Upper lobe of right lung (tissue), 1 donor: Measurements from ENCODE around the gene TTC7B. TPM values are rescaled to one million over a fixed set of nuclear protein-coding genes. Genes with fewer than 3 reads are reported as not detected.

ENCODE experiments used
- ATAC-seq: fragments of 200-7000 bp; cut with Tn5 transposase; one replicate; pipeline ENCODE4 v1.9.1; 2020; ENCODE audit warnings: mild to moderate bottlenecking, moderate library complexity
- DNase-seq: peaks from one replicate; pipeline ENCODE4 v3.0.0-alpha.2; 2020
- H3K27ac ChIP-seq: fragments of 200-600 bp; one replicate; pipeline ENCODE4 v1.8.0; 2022
- H3K27me3 ChIP-seq: fragments of 200-600 bp; one replicate; pipeline ENCODE4 v1.8.0; 2022; ENCODE audit warnings: mild to moderate bottlenecking
- H3K36me3 ChIP-seq: fragments of 200-600 bp; one replicate; pipeline ENCODE4 v1.8.0; 2022
- H3K4me1 ChIP-seq: fragments of 200-600 bp; one replicate; pipeline ENCODE4 v1.8.0; 2022
- H3K4me3 ChIP-seq: fragments of 200-600 bp; one replicate; pipeline ENCODE4 v1.8.0; 2022; ENCODE audit warnings: mild to moderate bottlenecking
- H3K9me3 ChIP-seq: fragments of 200-600 bp; one replicate; pipeline ENCODE4 v1.8.0; 2022
- CTCF ChIP-seq: fragments of 200-600 bp; IDR thresholded peaks from one replicate; pipeline ENCODE4 v1.8.0; 2022; ENCODE audit warnings: antibody characterized with exemption
- intact Hi-C: fragments of 100-400 bp; cut with DNase I; formaldehyde crosslinking; loops from one replicate; pipeline ENCODE4 v1.11.0; 2022
- total RNA-seq: library from RNA; stranded (reverse); fragmentation: NEBNext Ultra II Directional; extraction: Animal tissue kit (Norgen Biotek cat#: 25700); gene quantifications from one replicate; pipeline ENCODE4 v1.2.1, GENCODE V29; 2021
- donor health status: DM: no; HTN: yes; CAD: no; lungs with severe emphysema.

Gene TTC7B
- total RNA-seq, 1 donor from 2014 or later: 41.5 TPM

- H3K27me3 ChIP-seq: no peaks in the 10 kb centered on the region
- intact Hi-C loops: no loop called here
- peaks cover 23% of the 10 kb centered on the region for H3K4me1 ChIP-seq
- H3K4me3 ChIP-seq: no peak overlapping the region
- ATAC-seq (no peak), DNase-seq (peak; percentile 27)
- no peaks in the 10 kb centered on the region for H3K9me3 ChIP-seq
- H3K36me3 ChIP-seq: no peaks in the 10 kb centered on the region
- H3K27ac ChIP-seq: no peak overlapping the region
- no peak for TF ChIP-seq CTCF
Measured at GRCh38 chr14:90609376-90609775, 206.9 kb downstream of the TTC7B start.

- no peak overlapping the region for H3K27ac ChIP-seq
- H3K36me3 ChIP-seq: no peaks in the 10 kb centered on the region
- TF ChIP-seq CTCF: no peak
- intact Hi-C loops: no loop called here
- H3K9me3 ChIP-seq: no peaks in the 10 kb centered on the region
- DNase-seq: no peak
- H3K4me3 ChIP-seq: no peak overlapping the region
- H3K4me1 ChIP-seq: peaks cover 22% of the 10 kb centered on the region
- no peaks in the 10 kb centered on the region for H3K27me3 ChIP-seq
- peak; percentile 48 for ATAC-seq
Measured at GRCh38 chr14:90608929-90609341, 207.3 kb downstream of the TTC7B start.

GRCh38 chr14:90608281-90608680 is 207.9 kb downstream of the TTC7B start:
- Histone ChIP-seq H3K4me1 (peaks cover 18% of the 10 kb centered on the region), H3K4me3 (no peak overlapping the region), H3K27me3 (no peaks in the 10 kb centered on the region), H3K27ac (no peak overlapping the region), H3K36me3 (no peaks in the 10 kb centered on the region), H3K9me3 (no peaks in the 10 kb centered on the region)
- intact Hi-C loops: no loop called here
- peak; percentile 32 for ATAC-seq
- no peak for TF ChIP-seq CTCF
- DNase-seq: no peak

- no peak for TF ChIP-seq CTCF
- Histone ChIP-seq H3K36me3 (no peaks in the 10 kb centered on the region), H3K27me3 (no peaks in the 10 kb centered on the region), H3K4me1 (peaks cover 7% of the 10 kb centered on the region), H3K4me3 (no peak overlapping the region), H3K9me3 (no peaks in the 10 kb centered on the region), H3K27ac (no peak overlapping the region)
- DNase-seq (peak; percentile 32), ATAC-seq (peak; percentile 55)
- intact Hi-C loops: no loop called here
Measured at GRCh38 chr14:90607141-90607540, 209.1 kb downstream of the TTC7B start.

GRCh38 chr14:90606434-90606833 is 209.8 kb downstream of the TTC7B start:
- H3K4me3 ChIP-seq: no peak overlapping the region
- no peaks in the 10 kb centered on the region for H3K36me3 ChIP-seq
- no peak overlapping the region for H3K27ac ChIP-seq
- no peaks in the 10 kb centered on the region for H3K9me3 ChIP-seq
- intact Hi-C loops: no loop called here
- TF ChIP-seq CTCF: no peak
- H3K27me3 ChIP-seq: no peaks in the 10 kb centered on the region
- H3K4me1 ChIP-seq: peaks cover 8% of the 10 kb centered on the region
- no peak for ATAC-seq
- DNase-seq: no peak

- TF ChIP-seq CTCF: no peak
- DNase-seq (no peak), ATAC-seq (no peak)
- intact Hi-C loops: no loop called here
- peaks cover 8% of the 10 kb centered on the region for H3K4me1 ChIP-seq
- no peaks in the 10 kb centered on the region for H3K9me3 ChIP-seq
- H3K36me3 ChIP-seq: no peaks in the 10 kb centered on the region
- no peak overlapping the region for H3K27ac ChIP-seq
- H3K4me3 ChIP-seq: no peak overlapping the region
- no peaks in the 10 kb centered on the region for H3K27me3 ChIP-seq
Measured at GRCh38 chr14:90605430-90605829, 210.8 kb downstream of the TTC7B start.
